Activated CD4-positive, alpha-beta T cell treated with anti-CD3 and anti-CD28 coated beads for 36 hours (primary cell): ENCODE measurements around the gene ERN1. TPM values are rescaled to one million over a fixed set of nuclear protein-coding genes. Genes with fewer than 3 reads are reported as not detected.
"Not testable (repeated sequence)": the region's sequence is repeated elsewhere in the genome, so short reads cannot be mapped to it uniquely, and the experiment has no call there.

ENCODE experiments used
- ATAC-seq: fragments of 200-7000 bp; cut with Tn5 transposase; one replicate; pipeline ENCODE4 v1.10.0; 2021; ENCODE audit warnings: mild to moderate bottlenecking, moderate library complexity
- CTCF ChIA-PET: fragments of 350-600 bp; sonication (Branson Sonifier 250); formaldehyde crosslinking; loops from one replicate; lab custom pipeline; 2021; ENCODE audit warnings: antibody characterized with exemption; lab: Charles Lee
- POLR2A ChIA-PET: fragments of 350-600 bp; sonication (Branson Sonifier 250); formaldehyde crosslinking; loops from one replicate; lab custom pipeline; 2021; ENCODE audit warnings: antibody characterized with exemption, inconsistent platforms; lab: Charles Lee
- DNase-seq: peaks from one replicate; pipeline ENCODE4 v3.0.0-alpha.2; 2020
- H3K27ac Mint-ChIP-seq: one replicate; pipeline ENCODE4 v1.8.0; 2021; ENCODE audit warnings: mixed read lengths
- H3K27me3 Mint-ChIP-seq: one replicate; pipeline ENCODE4 v1.8.0; 2021; ENCODE audit warnings: mixed read lengths
- H3K36me3 Mint-ChIP-seq: one replicate; pipeline ENCODE4 v1.8.0; 2021; ENCODE audit warnings: low read depth, mixed read lengths
- H3K4me1 Mint-ChIP-seq: one replicate; pipeline ENCODE4 v1.8.0; 2021; ENCODE audit warnings: mixed read lengths
- H3K4me3 Mint-ChIP-seq: one replicate; pipeline ENCODE4 v1.8.0; 2021; ENCODE audit warnings: mild to moderate bottlenecking, moderate library complexity, mixed read lengths
- H3K9me3 Mint-ChIP-seq: one replicate; pipeline ENCODE4 v1.8.0; 2021; ENCODE audit warnings: low read depth, mixed read lengths
- intact Hi-C, 2 experiments: fragments of 100-400 bp; cut with DNase I in 1 of 2; cut with micrococcal nuclease in 1 of 2; formaldehyde crosslinking; loops; one replicate each; pipeline versions ENCODE4 v1.14.2 to v1.15.1; 2022 to 2024; cut with DNase I, micrococcal nuclease
- total RNA-seq, 2 experiments: library from RNA; stranded (reverse); gene quantifications; one replicate each; pipeline ENCODE4 v1.2.3, GENCODE V29; 2021

ERN1 gene
- total RNA-seq, 2 experiments from 2014 or later: 23.7 to 26.8 TPM

DNA sequence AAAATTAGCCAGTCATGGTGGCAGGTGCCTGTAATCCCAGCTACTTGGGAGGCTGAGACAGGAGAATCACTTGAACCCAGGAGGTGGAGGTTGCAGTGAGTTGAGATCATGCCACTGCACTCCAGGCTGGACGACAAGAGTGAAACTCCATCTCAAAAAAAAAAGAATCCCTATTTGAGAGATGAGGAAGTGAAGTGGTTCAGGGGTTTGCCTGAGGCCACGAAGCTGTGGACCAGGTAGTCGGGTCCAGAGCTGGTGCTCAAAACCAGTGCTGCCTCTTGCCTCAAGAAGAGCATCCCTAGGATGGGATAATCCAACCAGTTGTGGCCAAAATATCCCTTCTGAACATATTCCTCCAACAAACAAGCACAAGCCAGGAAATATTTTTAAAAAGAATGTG, 37.7 kb upstream of the ERN1 start:
- H3K9me3 Mint-ChIP-seq, H3K4me3 Mint-ChIP-seq, ATAC-seq, DNase-seq, H3K27ac Mint-ChIP-seq, H3K27me3 Mint-ChIP-seq, H3K4me1 Mint-ChIP-seq, POLR2A ChIA-PET, intact Hi-C loops: not testable (repeated sequence)
- CTCF ChIA-PET: interaction anchor here (1.0 to 3.3 kb wide), 3 partner anchors 9 to 139 kb away, joined by 3 to 8 read pairs (median 3); no protein-coding TSS in a partner anchor
- H3K36me3 Mint-ChIP-seq: peaks cover 21% of the 10 kb centered on the region

DNA sequence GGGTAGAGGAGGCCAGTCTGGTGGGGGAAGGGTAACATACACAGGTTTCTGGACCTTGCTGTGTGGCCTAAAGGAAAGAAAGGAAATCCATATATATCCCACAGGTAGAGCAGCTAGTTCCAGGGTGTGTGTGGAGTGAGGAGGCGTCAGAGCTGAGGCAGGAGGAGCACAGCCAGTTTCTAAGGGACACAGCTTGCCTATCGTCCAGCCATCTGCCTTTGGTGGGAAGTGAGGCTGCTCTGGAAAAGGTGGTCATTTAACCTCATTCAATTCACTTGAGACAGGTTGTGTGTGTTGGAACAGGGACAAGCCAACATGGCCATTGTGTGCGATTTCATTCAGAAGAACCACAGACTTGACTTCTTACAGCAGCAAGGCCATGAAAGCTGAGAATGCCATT, 36.9 kb upstream of the ERN1 start:
- H3K36me3 Mint-ChIP-seq: peaks cover 17% of the 10 kb centered on the region
- DNase-seq: no peak
- no peak overlapping the region for H3K4me3 Mint-ChIP-seq
- intact Hi-C loops: no loop called here
- CTCF ChIA-PET: interaction anchor here (0.7 to 3.3 kb wide), 4 partner anchors 10 to 140 kb away, joined by 3 to 8 read pairs (median 4); no protein-coding TSS in a partner anchor
- H3K9me3 Mint-ChIP-seq: no peaks in the 10 kb centered on the region
- POLR2A ChIA-PET: no interaction called here
- no peaks in the 10 kb centered on the region for H3K27me3 Mint-ChIP-seq
- H3K27ac Mint-ChIP-seq: no peak overlapping the region
- no peaks in the 10 kb centered on the region for H3K4me1 Mint-ChIP-seq
- no peak for ATAC-seq

DNA sequence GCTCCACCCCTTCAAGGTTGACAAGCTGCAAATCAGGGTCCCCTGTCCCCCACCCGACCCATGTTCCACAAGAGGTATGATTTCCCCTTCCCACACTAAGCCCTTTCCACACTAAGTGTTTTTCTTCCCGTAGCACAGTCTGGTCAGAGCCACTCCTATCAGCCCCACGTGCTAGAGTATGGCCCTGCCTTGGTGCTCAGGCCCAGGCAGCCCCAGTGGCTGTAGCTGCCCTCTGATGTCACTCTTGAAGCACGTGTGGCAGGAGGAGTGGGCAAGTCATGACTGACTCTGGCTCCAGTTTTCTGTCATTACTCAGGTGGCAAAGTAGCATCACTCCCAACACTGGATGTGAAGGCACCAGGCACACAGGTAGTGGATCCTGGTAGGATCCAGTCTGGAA, 35.4 kb upstream of the ERN1 start:
- no peaks in the 10 kb centered on the region for H3K27me3 Mint-ChIP-seq
- no peak for DNase-seq
- intact Hi-C loops: no loop called here
- H3K27ac Mint-ChIP-seq: no peak overlapping the region
- ChIA-PET CTCF (interaction anchor here (0.6 to 3.3 kb wide), 2 partner anchors 12 to 143 kb away, joined by 3 to 8 read pairs; no protein-coding TSS in a partner anchor), POLR2A (no interaction called here)
- H3K4me1 Mint-ChIP-seq: no peaks in the 10 kb centered on the region
- no peak overlapping the region for H3K4me3 Mint-ChIP-seq
- no peak for ATAC-seq
- no peaks in the 10 kb centered on the region for H3K9me3 Mint-ChIP-seq
- H3K36me3 Mint-ChIP-seq: peaks cover 10% of the 10 kb centered on the region

DNA sequence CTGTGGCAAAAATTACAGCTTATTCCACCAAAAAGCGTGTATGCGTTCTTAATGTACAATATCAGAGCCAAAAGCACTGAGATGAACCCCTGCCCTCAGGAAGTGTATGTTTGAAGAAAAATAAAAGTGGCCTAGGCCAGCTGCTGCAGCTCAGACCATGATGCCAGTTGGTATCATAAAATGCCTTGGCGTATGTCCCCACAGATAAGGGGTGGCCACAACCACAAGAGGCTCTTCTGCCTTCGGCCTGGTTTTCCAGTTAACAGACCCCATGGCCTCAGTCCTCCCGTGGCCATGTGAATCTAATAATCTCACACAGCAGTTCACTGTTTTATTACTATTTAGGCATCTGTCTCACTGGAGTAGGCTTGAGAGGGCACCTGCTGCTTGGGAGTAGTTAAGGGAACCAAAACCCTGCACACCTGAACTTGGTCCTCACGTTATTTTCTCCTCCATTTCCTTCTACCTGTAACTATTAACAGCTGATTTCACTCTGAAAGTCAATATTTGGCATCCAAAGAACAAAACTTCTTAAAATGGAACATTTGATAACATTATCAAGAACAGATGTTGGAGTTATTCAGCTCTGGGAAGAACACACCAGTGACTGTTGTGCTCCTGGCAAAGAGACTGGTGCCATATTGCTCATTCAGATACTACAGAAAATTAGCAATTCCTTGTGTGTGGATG, 34.8 kb upstream of the ERN1 start:
- Mint-ChIP-seq H3K36me3 (peaks cover 4% of the 10 kb centered on the region), H3K4me3 (no peak overlapping the region), H3K4me1 (no peaks in the 10 kb centered on the region), H3K9me3 (no peaks in the 10 kb centered on the region), H3K27ac (no peak overlapping the region), H3K27me3 (no peaks in the 10 kb centered on the region)
- CTCF ChIA-PET: interaction anchor here (0.6 to 3.3 kb wide), 2 partner anchors 12 to 142 kb away, joined by 3 to 8 read pairs; no protein-coding TSS in a partner anchor
- no peak for DNase-seq
- intact Hi-C loops: no loop called here
- POLR2A ChIA-PET: no interaction called here
- ATAC-seq: no peak

DNA sequence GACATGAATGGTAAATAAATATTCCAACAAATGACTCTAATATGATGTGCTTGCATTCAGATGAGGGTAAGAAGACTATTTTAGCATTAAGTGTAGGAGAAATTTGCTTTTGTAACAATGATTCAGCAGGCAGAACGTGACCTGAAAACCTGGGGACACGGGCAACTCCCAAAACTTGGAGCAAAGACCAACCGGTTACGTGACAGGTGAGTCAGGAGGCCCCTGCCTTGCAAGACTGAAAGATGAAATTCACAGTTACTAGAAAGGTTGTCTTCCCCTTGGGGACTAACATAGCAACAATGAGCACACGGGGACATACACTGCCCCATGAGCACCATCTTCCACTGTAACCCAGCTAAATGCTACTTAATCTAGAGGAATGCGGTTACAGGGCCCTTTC, 33.5 kb upstream of the ERN1 start:
- intact Hi-C loops: no loop called here
- Mint-ChIP-seq H3K36me3 (peaks cover 6% of the 10 kb centered on the region), H3K9me3 (no peaks in the 10 kb centered on the region), H3K27me3 (no peaks in the 10 kb centered on the region), H3K4me1 (no peaks in the 10 kb centered on the region), H3K4me3 (no peak overlapping the region), H3K27ac (no peak overlapping the region)
- ATAC-seq: no peak
- ChIA-PET POLR2A (no interaction called here), CTCF (no interaction called here)
- no peak for DNase-seq

DNA sequence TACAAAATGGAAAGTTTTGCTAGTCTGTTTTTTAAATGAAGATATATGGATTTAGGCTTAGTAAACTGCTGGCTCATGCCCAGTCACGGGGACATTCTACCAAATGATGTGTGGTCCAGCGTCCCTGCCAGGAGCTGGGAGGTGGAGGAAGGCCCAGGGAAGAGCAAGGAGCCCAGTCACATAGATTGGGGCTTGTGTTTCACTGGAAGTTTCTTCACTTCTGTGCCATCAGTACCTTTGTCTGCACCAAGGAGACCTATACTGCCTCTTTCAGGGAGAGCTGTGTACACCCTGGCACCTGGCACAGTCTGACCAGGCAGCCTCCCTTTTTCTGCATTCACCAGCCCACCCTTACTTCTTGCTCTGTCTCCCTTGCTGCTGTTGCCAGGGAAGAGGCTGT, 32.6 kb upstream of the ERN1 start:
- no peak overlapping the region for H3K27ac Mint-ChIP-seq
- H3K4me1 Mint-ChIP-seq: no peaks in the 10 kb centered on the region
- H3K36me3 Mint-ChIP-seq: peaks cover 6% of the 10 kb centered on the region
- ChIA-PET POLR2A (no interaction called here), CTCF (interaction anchor here (1.2 kb wide), 1 partner anchor 129 kb away, joined by 3 read pairs; no protein-coding TSS in a partner anchor)
- DNase-seq (no peak), ATAC-seq (no peak)
- H3K4me3 Mint-ChIP-seq: no peak overlapping the region
- H3K9me3 Mint-ChIP-seq: no peaks in the 10 kb centered on the region
- intact Hi-C loops: no loop called here
- H3K27me3 Mint-ChIP-seq: no peaks in the 10 kb centered on the region

DNA sequence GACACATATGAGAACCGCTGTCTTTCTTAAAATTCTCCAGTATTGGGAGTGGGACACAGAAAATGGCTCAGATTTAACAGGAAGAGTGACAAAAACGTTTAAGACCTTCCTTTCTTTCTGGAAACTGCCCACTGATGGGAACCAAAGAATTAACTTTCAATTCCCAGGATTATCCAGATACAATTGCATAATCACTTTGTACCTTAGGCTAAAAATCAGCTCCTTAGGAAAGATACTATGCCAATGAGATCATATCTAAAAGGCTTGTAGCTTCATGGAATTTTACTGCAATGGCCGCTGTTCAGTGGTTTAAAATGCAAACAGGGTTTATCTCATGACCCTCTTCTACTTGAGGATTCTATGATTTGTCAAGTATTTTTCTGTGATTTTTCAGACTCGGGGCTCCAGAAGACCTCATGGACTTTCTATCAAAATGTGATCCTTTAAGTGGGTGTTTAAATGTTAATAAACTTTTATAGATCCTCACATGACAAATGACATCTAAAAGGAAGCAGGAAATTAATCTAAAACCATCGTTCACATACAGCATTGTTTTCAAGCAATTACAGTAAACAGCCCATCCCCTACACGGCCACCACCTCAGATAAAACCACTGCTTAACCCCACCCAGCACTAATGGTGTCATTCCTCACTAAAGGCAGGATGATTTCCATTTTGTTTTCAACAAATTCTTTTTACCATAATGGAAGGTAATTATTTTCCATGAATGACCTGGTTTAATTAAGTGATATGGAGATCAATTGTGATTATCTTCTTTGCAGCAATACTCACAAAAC, 31.6 kb upstream of the ERN1 start:
- ChIA-PET POLR2A (no interaction called here), CTCF (interaction anchor here (0.7 to 1.2 kb wide), 2 partner anchors 130 to 152 kb away, joined by 3 read pairs; no protein-coding TSS in a partner anchor)
- H3K36me3 Mint-ChIP-seq: peaks cover 3% of the 10 kb centered on the region
- H3K4me1 Mint-ChIP-seq: no peaks in the 10 kb centered on the region
- no peaks in the 10 kb centered on the region for H3K9me3 Mint-ChIP-seq
- no peak overlapping the region for H3K27ac Mint-ChIP-seq
- no peak for ATAC-seq
- H3K27me3 Mint-ChIP-seq: no peaks in the 10 kb centered on the region
- intact Hi-C loops: no loop called here
- H3K4me3 Mint-ChIP-seq: no peak overlapping the region
- DNase-seq: no peak

DNA sequence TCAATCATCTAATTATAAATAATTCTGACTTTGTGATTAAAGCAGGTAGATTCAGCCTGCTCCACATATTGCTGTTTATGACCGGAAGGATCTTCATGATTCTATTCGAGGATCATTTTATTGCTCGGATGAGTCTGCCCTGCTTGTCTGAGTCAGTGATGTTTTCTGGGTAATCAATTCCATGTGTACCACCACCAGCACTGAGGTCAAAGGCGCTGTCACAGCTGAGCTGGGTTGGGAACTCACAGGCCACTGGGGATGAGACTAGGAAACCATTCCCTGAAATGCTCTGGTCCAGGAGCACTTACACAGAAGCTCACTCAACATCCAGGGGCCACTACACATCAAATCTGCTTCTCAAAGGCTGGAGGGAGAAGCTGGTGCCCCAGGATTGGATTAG, 30.4 kb upstream of the ERN1 start:
- Mint-ChIP-seq H3K36me3 (peaks cover 3% of the 10 kb centered on the region), H3K9me3 (no peaks in the 10 kb centered on the region), H3K4me1 (peaks cover 1% of the 10 kb centered on the region), H3K4me3 (no peak overlapping the region), H3K27me3 (no peaks in the 10 kb centered on the region), H3K27ac (no peak overlapping the region)
- CTCF ChIA-PET: interaction anchor here (0.6 to 1.2 kb wide), 2 partner anchors 15 to 24 kb away, joined by 3 to 5 read pairs; no protein-coding TSS in a partner anchor
- intact Hi-C loops: no loop called here
- POLR2A ChIA-PET: no interaction called here
- no peak for DNase-seq
- no peak for ATAC-seq

DNA sequence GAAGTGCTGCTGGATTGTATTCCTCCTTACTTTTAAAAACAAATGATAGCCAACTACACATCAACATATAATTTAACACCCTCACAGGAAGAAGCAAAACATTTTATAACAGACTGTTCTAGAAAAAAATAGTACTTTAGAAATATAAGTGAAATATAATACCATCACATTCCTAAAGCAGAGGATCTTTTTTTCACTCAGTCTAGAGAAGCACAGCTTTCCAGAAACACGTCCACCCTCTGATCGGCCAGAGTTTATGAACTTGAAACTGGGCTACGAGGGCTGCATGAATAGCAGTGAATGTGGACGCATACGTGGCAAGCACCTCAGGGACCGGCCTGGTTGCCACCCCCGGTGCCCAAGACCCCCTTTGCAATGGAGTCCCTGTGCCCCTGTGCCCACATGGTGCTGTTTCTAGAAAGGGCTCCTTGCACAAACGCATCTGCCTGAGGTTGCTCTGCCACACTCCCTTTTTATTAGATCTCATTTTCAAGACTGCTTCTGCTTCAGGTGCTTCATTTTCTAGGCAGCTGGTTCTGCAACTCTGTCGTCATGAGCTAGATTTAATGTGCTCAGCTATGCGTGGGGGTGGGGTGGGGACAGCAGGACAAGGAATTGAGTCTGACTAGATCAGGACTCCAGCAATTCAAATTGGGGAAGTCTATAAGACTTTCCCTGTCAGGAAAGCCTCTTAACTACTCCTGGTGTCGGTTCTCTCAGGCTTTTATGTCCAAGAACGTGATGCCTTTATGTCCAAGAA, 29.1 kb upstream of the ERN1 start:
- ATAC-seq (no peak), DNase-seq (no peak)
- Mint-ChIP-seq H3K27ac (no peak overlapping the region), H3K27me3 (no peaks in the 10 kb centered on the region), H3K36me3 (peaks cover 4% of the 10 kb centered on the region), H3K9me3 (no peaks in the 10 kb centered on the region), H3K4me3 (no peak overlapping the region), H3K4me1 (peaks cover 5% of the 10 kb centered on the region)
- CTCF ChIA-PET: interaction anchor here (1.2 kb wide), 1 partner anchor 109 kb away, joined by 3 read pairs; no protein-coding TSS in a partner anchor
- POLR2A ChIA-PET: no interaction called here
- intact Hi-C loops: no loop called here

DNA sequence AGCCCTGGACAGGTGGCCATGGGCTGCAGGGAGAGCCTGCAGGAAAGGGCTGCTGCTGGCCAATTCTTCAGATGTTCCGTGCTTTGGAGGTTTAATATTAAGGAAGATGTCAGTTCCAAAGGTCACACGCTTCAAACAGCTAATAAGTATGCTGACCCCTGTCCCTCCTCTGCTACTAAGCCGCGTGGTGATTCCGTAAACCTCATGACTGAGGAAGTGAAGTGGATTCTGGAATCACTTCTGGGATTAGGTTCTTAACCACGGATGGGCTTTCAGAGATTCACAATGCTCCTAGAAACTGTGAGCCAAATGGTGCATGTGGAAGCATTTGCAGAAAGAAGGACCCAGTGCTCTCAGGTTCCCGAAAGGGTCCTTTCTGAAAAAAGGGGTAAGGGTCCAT, 28.5 kb upstream of the ERN1 start:
- Mint-ChIP-seq H3K27ac (no peak overlapping the region), H3K36me3 (peaks cover 4% of the 10 kb centered on the region), H3K4me3 (no peak overlapping the region), H3K9me3 (no peaks in the 10 kb centered on the region), H3K27me3 (no peaks in the 10 kb centered on the region), H3K4me1 (peaks cover 5% of the 10 kb centered on the region)
- CTCF ChIA-PET: no interaction called here
- ATAC-seq (no peak), DNase-seq (no peak)
- POLR2A ChIA-PET: no interaction called here
- intact Hi-C loops: no loop called here

DNA sequence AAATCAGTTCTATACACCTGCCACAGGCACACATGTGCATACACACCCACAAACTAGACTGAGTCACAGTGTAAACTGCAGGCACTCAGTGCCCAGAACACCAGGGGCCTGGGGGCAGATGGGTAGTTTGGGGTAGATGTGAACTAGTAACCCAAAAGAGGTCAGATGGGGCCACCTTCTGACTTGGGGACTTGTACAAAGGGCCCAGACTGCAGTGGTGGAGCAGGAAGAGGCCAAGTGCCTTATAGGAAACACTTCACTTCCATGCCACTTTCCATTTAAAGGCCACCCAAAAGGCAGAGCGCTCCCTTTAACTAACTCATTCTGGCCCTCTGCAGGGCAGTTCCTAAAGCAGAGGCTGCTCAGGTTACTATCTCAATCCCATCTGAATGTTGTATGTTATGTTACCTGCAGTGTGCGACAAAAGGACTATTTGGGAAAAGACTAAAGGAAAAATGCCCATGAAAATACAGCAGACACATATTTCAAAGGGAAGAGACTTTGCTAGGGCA, 27.8 kb upstream of the ERN1 start:
- no peak overlapping the region for H3K4me3 Mint-ChIP-seq
- ChIA-PET POLR2A (no interaction called here), CTCF (no interaction called here)
- intact Hi-C loops: no loop called here
- no peak overlapping the region for H3K27ac Mint-ChIP-seq
- no peaks in the 10 kb centered on the region for H3K27me3 Mint-ChIP-seq
- no peak for DNase-seq
- ATAC-seq: no peak
- peaks cover 5% of the 10 kb centered on the region for H3K4me1 Mint-ChIP-seq
- peaks cover 8% of the 10 kb centered on the region for H3K36me3 Mint-ChIP-seq
- H3K9me3 Mint-ChIP-seq: no peaks in the 10 kb centered on the region
